Thoracic aorta (tissue), 2 donors: ENCODE data around the gene PKP1. TPM values are rescaled to one million over a fixed set of nuclear protein-coding genes. Genes with fewer than 3 reads are reported as not detected.

Experiments
- ATAC-seq: fragments of 150-250 bp; one replicate; pipeline ENCODE4 v1.8.0; 2017; ENCODE audit warnings: low read depth; ENCODE audit not compliant: insufficient number of reproducible peaks, low FRiP score
- DNase-seq: peaks from one replicate; pipeline ENCODE4 v3.0.0-alpha.2; 2020; ENCODE audit warnings: low spot score
- H3K27ac ChIP-seq, 2 donors: fragments of 200-600 bp; sonication (generic); 1 replicate in 1 of 2; 2 replicates in 1 of 2; pipeline ENCODE4 v1.5.1; 2016; ENCODE audit warnings: mild to moderate bottlenecking in 2 of 2, moderate library complexity in 2 of 2
- H3K27me3 ChIP-seq: fragments of 200-600 bp; sonication (generic); replicated peaks from 2 replicates; pipeline ENCODE4 v1.6.0; 2016; ENCODE audit warnings: mild to moderate bottlenecking; ENCODE audit not compliant: insufficient read depth
- H3K36me3 ChIP-seq: fragments of 200-600 bp; sonication (generic); one replicate; pipeline ENCODE4 v1.5.1; 2016
- H3K4me1 ChIP-seq, 2 donors: fragments of 200-600 bp; sonication (generic); 1 replicate in 1 of 2; 2 replicates in 1 of 2; pipeline versions ENCODE4 v1.5.1 to v1.6.0; 2016; ENCODE audit warnings: low read depth in 2 of 2, mild to moderate bottlenecking in 1 of 2; ENCODE audit not compliant: control insufficient read depth in 1 of 2
- H3K4me3 ChIP-seq: fragments of 200-600 bp; sonication (generic); 2 replicates; pipeline ENCODE4 v1.5.1; 2016; ENCODE audit warnings: mild to moderate bottlenecking
- H3K9me3 ChIP-seq: fragments of 200-600 bp; sonication (generic); 2 replicates; pipeline ENCODE4 v1.5.1; 2016
- total RNA-seq, 2 donors: library from RNA; depleted of rRNA; stranded (reverse); fragments of >200 nt; gene quantifications; one replicate each; pipeline versions ENCODE4 v1.1.0 to v1.2.3, GENCODE V29; 2016
- TF ChIP-seq, protein P1 (sequence below): fragments of 200-600 bp; sonication (generic); IDR thresholded peaks from one replicate; pipeline ENCODE4 v1.5.1; 2019; ENCODE audit warnings: antibody characterized with exemption

The PKP1 gene
- total RNA-seq, 2 donors from 2014 or later, result 0.54 TPM; not detected in 1

GRCh38 chr1:201350884-201351283 is 67.6 kb downstream of the PKP1 start:
- H3K27me3 ChIP-seq, result no peaks in the 10 kb centered on the region
- DNase-seq, result no peak
- no peak for ATAC-seq
- no peak overlapping the region for H3K4me3 ChIP-seq
- H3K9me3 ChIP-seq, result no peaks in the 10 kb centered on the region
- H3K27ac ChIP-seq, result no peak overlapping the region
- no peaks in the 10 kb centered on the region for H3K4me1 ChIP-seq
- no peaks in the 10 kb centered on the region for H3K36me3 ChIP-seq
- TF ChIP-seq, protein P1, sequence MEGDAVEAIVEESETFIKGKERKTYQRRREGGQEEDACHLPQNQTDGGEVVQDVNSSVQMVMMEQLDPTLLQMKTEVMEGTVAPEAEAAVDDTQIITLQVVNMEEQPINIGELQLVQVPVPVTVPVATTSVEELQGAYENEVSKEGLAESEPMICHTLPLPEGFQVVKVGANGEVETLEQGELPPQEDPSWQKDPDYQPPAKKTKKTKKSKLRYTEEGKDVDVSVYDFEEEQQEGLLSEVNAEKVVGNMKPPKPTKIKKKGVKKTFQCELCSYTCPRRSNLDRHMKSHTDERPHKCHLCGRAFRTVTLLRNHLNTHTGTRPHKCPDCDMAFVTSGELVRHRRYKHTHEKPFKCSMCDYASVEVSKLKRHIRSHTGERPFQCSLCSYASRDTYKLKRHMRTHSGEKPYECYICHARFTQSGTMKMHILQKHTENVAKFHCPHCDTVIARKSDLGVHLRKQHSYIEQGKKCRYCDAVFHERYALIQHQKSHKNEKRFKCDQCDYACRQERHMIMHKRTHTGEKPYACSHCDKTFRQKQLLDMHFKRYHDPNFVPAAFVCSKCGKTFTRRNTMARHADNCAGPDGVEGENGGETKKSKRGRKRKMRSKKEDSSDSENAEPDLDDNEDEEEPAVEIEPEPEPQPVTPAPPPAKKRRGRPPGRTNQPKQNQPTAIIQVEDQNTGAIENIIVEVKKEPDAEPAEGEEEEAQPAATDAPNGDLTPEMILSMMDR, result no peak

DNA sequence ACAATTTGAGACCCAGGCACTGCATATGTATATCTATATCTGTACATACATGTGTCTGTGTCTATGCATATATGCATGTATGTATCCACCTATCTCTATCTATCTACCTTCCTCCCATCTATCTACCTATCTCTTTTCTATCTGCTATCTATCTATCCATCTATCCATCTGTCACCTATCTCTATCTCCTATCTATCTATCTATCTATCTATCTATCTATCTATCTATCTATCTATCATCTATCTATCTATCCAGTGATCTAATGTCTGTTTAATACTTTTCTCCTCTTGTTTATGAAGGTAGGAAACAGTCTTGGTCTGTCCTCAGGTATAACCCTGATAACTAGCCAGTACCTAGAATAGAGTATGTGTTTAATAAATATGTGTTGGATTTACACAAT is 68.3 kb downstream of the PKP1 start:
- Histone ChIP-seq H3K4me1 (no peaks in the 10 kb centered on the region), H3K27me3 (no peaks in the 10 kb centered on the region), H3K4me3 (no peak overlapping the region), H3K27ac (no peak overlapping the region), H3K36me3 (no peaks in the 10 kb centered on the region), H3K9me3 (no peaks in the 10 kb centered on the region)
- no peak for ATAC-seq
- TF ChIP-seq, protein P1, result no peak
- DNase-seq, result no peak

DNA sequence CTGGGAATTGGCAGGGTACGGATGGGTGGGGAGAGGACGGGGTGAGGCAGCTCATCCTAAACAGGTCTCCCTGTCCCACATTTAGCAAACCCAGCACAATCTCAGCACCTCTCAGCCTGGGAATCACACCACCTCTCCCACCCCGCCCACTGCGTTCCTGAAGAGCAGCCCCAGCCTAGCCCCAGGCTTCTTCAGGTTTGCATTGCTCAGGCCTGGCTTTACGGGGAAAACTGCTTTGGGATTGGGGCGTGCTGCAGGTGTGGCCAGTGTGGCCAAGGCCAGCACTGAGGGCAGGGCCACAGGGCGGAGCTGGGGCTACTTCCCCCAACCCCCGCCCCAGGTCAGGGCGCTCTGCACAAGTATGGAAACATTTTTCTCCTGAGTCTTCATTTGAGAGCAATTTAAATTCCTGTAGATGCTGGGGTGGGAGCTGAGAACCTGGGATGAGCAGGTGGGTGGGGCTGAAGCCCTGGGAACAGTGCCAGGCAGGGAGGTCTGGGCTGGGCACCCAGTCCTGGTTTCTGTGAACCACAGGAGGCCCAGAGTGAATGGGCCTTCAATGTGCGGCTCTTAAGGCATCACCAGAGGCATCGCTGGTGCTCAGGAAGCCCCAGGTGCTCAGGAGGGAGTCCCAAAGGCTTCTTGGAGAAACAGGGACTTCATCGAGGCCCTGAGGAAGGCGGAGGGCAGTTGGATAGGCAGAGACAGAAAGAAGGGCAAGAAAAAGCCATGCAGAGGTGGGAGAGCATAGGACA is 70.1 kb downstream of the PKP1 start:
- Histone ChIP-seq H3K36me3 (no peaks in the 10 kb centered on the region), H3K27me3 (no peaks in the 10 kb centered on the region), H3K4me3 (no peak overlapping the region), H3K4me1 (no peaks in the 10 kb centered on the region), H3K27ac (no peak overlapping the region), H3K9me3 (no peaks in the 10 kb centered on the region)
- DNase-seq (no peak), ATAC-seq (no peak)
- TF ChIP-seq, protein P1, result no peak

GRCh38 chr1:201354151-201354900 is 71.0 kb downstream of the PKP1 start:
- Histone ChIP-seq H3K4me1 (no peaks in the 10 kb centered on the region), H3K4me3 (no peak overlapping the region), H3K9me3 (no peaks in the 10 kb centered on the region), H3K27ac (no peak overlapping the region), H3K27me3 (no peaks in the 10 kb centered on the region), H3K36me3 (no peaks in the 10 kb centered on the region)
- TF ChIP-seq, protein P1, result no peak
- ATAC-seq (no peak), DNase-seq (no peak)

GRCh38 chr1:201354901-201355295 is 71.6 kb downstream of the PKP1 start:
- Histone ChIP-seq H3K27ac (no peak overlapping the region), H3K4me1 (no peaks in the 10 kb centered on the region), H3K9me3 (no peaks in the 10 kb centered on the region), H3K36me3 (no peaks in the 10 kb centered on the region), H3K27me3 (no peaks in the 10 kb centered on the region), H3K4me3 (no peak overlapping the region)
- TF ChIP-seq, protein P1, result no peak
- no peak for DNase-seq
- ATAC-seq, result no peak
